Measurements from ENCODE around the gene SGIP1.

Gene SGIP1, protein sequence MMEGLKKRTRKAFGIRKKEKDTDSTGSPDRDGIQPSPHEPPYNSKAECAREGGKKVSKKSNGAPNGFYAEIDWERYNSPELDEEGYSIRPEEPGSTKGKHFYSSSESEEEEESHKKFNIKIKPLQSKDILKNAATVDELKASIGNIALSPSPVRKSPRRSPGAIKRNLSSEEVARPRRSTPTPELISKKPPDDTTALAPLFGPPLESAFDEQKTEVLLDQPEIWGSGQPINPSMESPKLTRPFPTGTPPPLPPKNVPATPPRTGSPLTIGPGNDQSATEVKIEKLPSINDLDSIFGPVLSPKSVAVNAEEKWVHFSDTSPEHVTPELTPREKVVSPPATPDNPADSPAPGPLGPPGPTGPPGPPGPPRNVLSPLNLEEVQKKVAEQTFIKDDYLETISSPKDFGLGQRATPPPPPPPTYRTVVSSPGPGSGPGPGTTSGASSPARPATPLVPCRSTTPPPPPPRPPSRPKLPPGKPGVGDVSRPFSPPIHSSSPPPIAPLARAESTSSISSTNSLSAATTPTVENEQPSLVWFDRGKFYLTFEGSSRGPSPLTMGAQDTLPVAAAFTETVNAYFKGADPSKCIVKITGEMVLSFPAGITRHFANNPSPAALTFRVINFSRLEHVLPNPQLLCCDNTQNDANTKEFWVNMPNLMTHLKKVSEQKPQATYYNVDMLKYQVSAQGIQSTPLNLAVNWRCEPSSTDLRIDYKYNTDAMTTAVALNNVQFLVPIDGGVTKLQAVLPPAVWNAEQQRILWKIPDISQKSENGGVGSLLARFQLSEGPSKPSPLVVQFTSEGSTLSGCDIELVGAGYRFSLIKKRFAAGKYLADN

DNA sequence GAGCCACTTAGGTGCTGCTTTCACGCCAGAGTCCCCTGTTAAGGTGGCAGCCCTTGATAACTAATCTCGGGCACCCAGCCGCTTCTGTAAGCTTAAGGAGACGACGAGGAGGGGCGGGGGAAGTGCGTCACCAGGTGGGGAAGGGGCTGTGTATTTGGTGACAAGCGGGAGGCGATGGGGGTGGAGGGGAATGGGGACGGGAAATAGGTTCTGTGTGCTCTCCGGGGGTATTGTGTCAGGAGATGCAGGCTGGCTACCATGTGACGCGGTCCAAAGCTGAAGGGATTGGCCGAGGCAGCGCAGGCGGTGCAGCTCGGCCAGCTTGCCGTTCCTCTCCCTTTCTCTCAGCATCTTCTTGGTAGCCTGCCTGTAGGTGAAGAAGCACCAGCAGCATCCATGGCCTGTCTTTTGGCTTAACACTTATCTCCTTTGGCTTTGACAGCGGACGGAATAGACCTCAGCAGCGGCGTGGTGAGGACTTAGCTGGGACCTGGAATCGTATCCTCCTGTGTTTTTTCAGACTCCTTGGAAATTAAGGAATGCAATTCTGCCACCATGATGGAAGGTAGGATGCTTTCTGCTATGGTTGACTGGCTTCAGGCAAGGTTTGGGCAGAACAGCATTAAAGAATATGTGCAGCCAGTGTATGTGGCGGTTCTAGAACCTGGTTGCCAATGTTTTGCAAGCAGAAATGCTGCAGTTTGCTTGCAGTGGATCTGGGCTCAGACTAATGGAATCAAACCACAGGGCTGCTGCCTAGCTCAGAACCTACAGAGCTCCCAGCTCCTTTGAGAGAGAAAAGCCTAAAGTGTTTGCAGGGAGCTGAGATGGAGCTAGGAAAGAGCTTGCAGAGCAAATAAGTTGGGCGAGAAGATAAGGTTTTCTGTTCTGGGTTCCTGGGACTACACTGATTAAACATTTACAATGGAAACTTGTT is at the start of gene SGIP1:
TSS of gene SGIP1 (plus strand) at position 350 of the 937 bp plus-strand sequence. CDS start at position 556, 206 bp downstream.
- no peak for DNase-seq (ENCODE audit: low read depth)
- no peak within 1 kb of the TSS for H3K4me3 ChIP-seq (ENCODE audit: low read depth, low read length)
- TF ChIP-seq, protein P1, sequence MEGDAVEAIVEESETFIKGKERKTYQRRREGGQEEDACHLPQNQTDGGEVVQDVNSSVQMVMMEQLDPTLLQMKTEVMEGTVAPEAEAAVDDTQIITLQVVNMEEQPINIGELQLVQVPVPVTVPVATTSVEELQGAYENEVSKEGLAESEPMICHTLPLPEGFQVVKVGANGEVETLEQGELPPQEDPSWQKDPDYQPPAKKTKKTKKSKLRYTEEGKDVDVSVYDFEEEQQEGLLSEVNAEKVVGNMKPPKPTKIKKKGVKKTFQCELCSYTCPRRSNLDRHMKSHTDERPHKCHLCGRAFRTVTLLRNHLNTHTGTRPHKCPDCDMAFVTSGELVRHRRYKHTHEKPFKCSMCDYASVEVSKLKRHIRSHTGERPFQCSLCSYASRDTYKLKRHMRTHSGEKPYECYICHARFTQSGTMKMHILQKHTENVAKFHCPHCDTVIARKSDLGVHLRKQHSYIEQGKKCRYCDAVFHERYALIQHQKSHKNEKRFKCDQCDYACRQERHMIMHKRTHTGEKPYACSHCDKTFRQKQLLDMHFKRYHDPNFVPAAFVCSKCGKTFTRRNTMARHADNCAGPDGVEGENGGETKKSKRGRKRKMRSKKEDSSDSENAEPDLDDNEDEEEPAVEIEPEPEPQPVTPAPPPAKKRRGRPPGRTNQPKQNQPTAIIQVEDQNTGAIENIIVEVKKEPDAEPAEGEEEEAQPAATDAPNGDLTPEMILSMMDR (IDR thresholded peaks at IDR 0.05; ENCODE audit: low read depth, low read length, missing control alignments), result no peak

GRCh38 chr1:66489151-66489550 is 44.8 kb upstream of the SGIP1 start:
- TF ChIP-seq, protein P1 (IDR thresholded peaks at IDR 0.05; ENCODE audit: low read depth, low read length, missing control alignments), result no peak
- DNase-seq (ENCODE audit: low read depth), result no peak
- H3K4me3 ChIP-seq (ENCODE audit: low read depth, low read length), result no peak overlapping the region

DNA sequence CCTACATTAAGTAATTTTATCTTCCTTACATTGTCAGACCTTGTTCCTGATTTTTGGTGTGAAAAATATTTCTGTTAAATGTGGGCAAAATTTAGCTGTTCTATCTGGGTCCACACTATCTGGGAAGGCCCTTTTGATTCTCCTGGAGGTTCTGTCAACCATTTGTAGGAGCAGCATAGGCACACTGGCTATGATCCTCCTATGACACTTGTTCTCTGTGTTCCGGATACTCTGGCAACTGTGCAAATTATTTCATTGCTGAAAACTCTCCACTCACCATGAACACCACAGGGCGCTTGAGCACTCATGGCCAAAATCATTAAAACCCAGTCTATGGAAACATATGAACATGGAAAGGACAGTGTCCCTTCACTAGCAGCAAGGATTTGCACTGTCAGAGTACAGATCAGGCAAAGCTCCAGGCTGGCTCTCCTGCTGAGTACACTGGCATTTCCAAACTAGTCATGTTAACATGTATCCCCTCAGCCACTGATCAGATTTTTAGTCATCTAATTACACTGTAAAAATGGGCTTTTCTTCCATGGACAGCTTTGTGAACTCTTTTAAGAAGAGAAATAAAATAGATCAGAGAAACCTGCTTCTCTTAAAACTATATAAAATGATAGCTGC is 43.9 kb upstream of the SGIP1 start:
- no peak for DNase-seq (ENCODE audit: low read depth)
- TF ChIP-seq, protein P1 (IDR thresholded peaks at IDR 0.05; ENCODE audit: low read depth, low read length, missing control alignments), result no peak
- H3K4me3 ChIP-seq (ENCODE audit: low read depth, low read length), result no peak overlapping the region

DNA sequence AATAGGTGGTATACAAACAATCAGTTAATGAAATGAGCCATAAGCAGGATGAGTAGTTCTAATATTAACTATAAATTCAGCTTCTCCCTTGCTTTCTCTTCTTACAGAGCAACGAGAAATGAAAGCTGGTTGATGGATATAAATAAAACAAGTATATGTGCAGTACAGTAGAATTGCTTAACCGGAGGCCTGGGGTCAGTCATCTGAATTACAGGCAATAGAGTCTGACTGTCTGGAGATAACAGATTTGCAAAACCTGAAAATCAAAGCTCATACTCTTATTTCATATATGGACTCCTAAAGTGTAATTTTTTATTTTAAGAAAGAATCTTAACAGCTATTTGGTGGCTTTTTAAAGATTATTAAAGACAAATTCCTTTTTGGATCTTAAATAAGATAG is 43.1 kb upstream of the SGIP1 start:
- no peak overlapping the region for H3K4me3 ChIP-seq (ENCODE audit: low read depth, low read length)
- DNase-seq (ENCODE audit: low read depth), result no peak
- TF ChIP-seq, protein P1 (IDR thresholded peaks at IDR 0.05; ENCODE audit: low read depth, low read length, missing control alignments), result no peak

GRCh38 chr1:66492424-66492823 is 41.5 kb upstream of the SGIP1 start:
- H3K4me3 ChIP-seq (ENCODE audit: low read depth, low read length), result no peak overlapping the region
- no peak for DNase-seq (ENCODE audit: low read depth)
- TF ChIP-seq, protein P1 (IDR thresholded peaks at IDR 0.05; ENCODE audit: low read depth, low read length, missing control alignments), result no peak

DNA sequence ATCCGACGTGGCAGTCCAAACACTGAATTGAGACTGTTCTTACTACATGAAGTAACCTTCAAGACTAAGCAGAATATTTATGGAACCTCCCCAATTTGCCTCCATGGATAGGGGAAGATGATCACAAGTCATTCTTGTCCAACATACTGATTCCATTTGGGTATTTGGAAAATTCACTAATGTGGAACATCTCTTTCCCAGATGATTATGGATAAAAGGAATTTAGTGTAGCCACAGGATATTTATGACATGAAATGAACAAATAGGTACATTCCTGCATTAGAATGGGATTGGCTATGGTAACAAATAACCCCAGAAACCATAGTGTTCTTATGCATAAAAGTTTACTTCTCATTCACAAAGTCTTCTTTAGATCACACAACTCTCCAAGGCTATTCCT is 40.2 kb upstream of the SGIP1 start:
- TF ChIP-seq, protein P1 (IDR thresholded peaks at IDR 0.05; ENCODE audit: low read depth, low read length, missing control alignments), result no peak
- DNase-seq (ENCODE audit: low read depth), result no peak
- H3K4me3 ChIP-seq (ENCODE audit: low read depth, low read length), result no peak overlapping the region
